Omental fat pad (tissue), 4 donors: Measurements from ENCODE around the gene ST7L. TPM values are rescaled to one million over a fixed set of nuclear protein-coding genes. Genes with fewer than 3 reads are reported as not detected.
A peak's percentile ranks its signal among the peaks of the same experiment; 100 is the strongest.

ENCODE experiments used
- ATAC-seq: fragments of 150-250 bp; one replicate; pipeline ENCODE4 v1.9.1; 2016; ENCODE audit warnings: mild to moderate bottlenecking, moderate library complexity; ENCODE audit not compliant: low FRiP score
- DNase-seq: peaks from one replicate; pipeline ENCODE4 v3.0.0-alpha.2; 2019; ENCODE audit warnings: low spot score
- total RNA-seq, 4 donors: library from RNA; depleted of rRNA; stranded (reverse); fragments of >200 nt; gene quantifications; one replicate each; pipeline ENCODE4 v1.1.0, GENCODE V29; 2016
- TF ChIP-seq, protein P1 (sequence below), 3 donors: fragments of 450-650 bp; IDR thresholded peaks; one replicate each; pipeline ENCODE4 v1.5.1; 2016 to 2017; ENCODE audit warnings: antibody characterized with exemption in 3 of 3, mild to moderate bottlenecking in 3 of 3, moderate library complexity in 2 of 3

Gene ST7L
- total RNA-seq, 4 donors from 2014 or later = 19.4 to 29.2 (median 28.2) TPM

DNA sequence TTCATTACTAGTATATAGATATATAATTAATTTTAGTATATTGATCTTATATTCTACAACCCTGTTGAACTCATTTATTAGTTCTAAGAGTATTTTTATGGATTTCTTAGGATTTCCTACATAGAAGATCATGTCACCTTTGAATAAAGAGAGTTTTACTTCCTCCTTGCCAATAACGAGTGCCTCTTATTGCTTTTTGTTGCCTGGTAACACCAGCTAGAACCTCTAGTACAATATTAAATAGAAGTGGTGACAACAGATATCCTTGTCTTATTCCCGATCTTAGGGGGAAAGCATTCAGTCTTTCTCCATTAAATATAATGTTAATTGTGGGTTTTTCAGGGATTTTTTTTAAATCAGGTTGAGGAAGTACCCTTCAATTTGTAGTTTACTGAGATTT lies 69.4 kb downstream of the ST7L start:
- DNase-seq (no peak), ATAC-seq (no peak)
- TF ChIP-seq, protein P1, sequence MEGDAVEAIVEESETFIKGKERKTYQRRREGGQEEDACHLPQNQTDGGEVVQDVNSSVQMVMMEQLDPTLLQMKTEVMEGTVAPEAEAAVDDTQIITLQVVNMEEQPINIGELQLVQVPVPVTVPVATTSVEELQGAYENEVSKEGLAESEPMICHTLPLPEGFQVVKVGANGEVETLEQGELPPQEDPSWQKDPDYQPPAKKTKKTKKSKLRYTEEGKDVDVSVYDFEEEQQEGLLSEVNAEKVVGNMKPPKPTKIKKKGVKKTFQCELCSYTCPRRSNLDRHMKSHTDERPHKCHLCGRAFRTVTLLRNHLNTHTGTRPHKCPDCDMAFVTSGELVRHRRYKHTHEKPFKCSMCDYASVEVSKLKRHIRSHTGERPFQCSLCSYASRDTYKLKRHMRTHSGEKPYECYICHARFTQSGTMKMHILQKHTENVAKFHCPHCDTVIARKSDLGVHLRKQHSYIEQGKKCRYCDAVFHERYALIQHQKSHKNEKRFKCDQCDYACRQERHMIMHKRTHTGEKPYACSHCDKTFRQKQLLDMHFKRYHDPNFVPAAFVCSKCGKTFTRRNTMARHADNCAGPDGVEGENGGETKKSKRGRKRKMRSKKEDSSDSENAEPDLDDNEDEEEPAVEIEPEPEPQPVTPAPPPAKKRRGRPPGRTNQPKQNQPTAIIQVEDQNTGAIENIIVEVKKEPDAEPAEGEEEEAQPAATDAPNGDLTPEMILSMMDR (IDR thresholded peaks at IDR 0.05) = no peak

DNA sequence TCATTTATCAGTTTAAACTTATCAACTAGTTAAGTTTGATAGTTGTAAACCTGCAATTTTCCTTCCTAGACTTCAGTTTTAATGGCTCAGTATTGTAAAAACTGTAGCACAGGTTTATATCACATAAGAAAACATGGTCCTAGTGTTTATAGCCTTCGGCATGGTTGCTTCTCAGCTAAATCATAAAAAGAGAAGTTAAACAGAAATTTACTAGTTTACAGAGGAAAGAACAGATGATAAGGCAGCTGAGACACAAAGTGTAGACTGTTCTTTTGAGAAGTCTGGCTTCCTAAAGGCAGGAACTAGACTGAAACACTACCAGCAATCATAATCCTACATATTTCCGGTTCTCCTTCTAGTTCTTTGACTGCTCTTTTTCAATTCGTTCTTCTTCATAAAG lies 70.4 kb downstream of the ST7L start:
- ATAC-seq (no peak), DNase-seq (no peak)
- TF ChIP-seq, protein P1 (IDR thresholded peaks at IDR 0.05) = no peak

DNA sequence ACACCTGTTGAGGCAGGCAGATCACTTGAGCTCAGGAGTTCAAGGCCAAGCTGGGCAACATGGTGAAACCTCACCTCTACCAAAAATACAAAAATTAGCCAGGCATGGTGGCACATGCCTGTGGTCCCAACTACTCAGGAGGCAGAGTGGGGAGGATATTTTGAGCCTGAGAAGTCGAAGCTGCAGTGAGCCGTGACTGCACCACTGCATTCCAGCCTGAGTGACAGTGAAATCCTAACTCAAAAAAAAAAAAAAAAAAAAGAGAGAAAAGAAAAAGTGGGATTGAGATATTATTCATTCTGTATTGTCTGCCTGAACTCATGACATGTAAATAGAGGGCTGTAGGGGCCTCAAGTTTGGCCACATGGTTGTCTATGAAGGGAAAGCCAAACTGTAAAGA lies 72.9 kb downstream of the ST7L start:
- DNase-seq (no peak), ATAC-seq (no peak)
- TF ChIP-seq, protein P1 (IDR thresholded peaks at IDR 0.05) = no peak

DNA sequence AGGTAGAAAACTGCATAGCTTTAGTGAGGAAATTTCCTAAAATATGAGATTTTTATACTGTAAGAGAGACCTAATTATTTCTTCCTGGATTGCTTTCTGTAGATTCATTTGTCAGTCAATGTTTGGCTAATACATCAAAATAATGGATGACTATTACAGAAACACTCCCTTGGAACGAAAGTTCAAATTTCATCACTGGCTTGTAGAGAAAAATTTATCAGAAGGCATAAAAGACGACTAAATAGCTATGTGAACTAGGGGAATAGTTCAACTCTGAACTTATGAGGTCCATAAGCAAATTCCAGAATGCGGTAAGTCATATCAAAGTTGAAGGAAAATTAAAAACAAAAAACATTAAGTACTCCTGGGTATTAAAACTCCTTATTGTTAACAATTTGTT lies 74.2 kb downstream of the ST7L start:
- TF ChIP-seq, protein P1 (IDR thresholded peaks at IDR 0.05) = no peak
- ATAC-seq = peak; percentile 36
- DNase-seq = no peak

DNA sequence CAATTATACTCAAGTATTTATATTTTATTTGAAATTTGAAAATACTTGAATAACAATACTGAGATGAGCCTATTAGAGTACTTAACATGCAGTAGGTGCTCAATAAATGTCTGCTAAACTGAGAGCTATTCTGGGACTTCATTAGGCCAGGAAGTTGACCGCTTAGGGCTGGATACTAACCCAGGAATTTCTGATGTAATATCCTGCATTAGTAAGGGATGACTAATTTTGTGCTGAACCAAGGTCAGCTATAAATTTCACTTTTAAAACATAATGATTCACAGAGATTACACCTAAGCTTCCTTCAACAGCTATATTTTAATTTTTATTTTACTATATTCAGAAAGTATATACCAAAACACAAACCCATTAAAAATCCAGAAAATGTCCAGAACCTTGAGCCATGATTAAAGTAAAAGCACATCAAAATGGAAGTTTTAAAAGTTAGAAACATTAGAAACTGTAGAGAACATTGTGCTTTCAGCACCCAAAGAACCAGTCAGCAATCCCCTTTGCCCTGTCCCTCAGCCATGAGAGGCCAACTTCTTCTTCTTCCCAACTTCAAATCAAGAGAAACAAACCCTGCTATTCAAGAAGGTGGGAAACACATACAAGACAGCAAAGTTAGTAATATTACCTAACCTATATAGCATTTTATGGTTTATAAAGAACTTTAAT lies 74.8 kb downstream of the ST7L start:
- ATAC-seq (peak; percentile 75), DNase-seq (no peak)
- TF ChIP-seq, protein P1 (IDR thresholded peaks at IDR 0.05) = no peak

DNA sequence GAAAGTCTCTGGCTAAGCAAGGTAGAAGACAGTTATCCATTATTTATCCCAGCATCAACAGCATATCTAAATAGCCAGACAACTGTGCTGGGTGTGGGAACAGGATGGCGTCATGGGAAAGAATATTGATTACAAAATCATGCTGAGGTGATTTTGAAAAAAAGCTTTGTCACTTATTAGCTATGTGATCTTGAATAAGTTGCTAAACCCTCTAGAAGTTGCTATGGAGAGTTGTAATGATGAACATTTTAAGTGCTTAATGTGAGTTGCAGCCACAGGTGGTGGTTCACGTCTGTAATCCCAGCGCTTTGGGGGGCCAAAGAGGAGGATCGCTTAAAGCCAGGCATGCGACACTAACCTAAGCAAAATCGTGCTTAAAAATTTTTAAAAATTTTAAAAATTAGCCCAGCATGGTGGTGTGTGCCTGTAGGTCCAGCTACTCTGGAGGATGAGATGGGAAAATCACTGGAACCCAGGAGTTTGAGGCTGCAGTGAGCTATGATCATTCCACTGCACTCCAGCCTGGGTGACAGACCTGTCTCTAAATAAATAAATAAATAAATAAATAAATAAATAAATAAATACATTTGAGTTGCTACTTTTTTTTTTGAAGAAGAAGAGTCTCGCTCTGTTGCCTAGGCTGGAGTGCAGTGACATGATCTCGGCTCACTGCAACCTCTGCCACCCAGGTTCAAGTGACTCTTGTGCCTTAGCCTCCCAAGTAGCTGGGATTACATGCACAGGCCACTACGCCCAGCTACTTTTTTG lies 76.6 kb downstream of the ST7L start:
- DNase-seq (no peak), ATAC-seq (no peak)
- TF ChIP-seq, protein P1 (IDR thresholded peaks at IDR 0.05) = no peak

DNA sequence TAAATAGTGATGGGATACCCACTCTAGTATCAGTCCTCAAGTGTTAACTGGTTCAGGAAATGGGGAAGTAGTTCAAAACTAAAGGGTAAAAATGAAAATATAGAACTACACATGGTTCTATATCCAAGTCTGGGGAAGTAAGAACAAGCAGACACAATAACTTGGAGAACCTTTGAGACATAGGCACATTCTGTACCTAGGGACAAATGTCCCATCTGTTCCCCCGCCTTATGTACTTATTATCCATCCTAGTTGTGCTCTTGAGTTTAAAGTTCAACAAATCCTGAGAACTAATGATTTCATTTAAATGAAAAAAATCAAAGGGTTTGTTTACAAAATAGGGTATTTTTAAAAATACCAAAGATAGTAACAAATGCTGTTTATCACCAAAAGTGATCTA lies 77.6 kb downstream of the ST7L start:
- ATAC-seq (no peak), DNase-seq (no peak)
- TF ChIP-seq, protein P1 (IDR thresholded peaks at IDR 0.05) = no peak
